GM18870 (cell line): ENCODE measurements around the gene RPL26.
"Not testable (repeated sequence)": the region's sequence is repeated elsewhere in the genome, so short reads cannot be mapped to it uniquely, and the experiment has no call there.

Experiments
- ATAC-seq: cut with Tn5 transposase; IDR thresholded peaks from one replicate; pipeline ENCODE4 v1.9.1; 2021; ENCODE audit warnings: moderate library complexity; ENCODE audit not compliant: unreplicated experiment

The RPL26 gene

GRCh38 chr17:8369944-8370343 is 13.0 kb downstream of the RPL26 start:
- no peak for ATAC-seq

GRCh38 chr17:8368193-8368592 is 14.8 kb downstream of the RPL26 start:
- ATAC-seq, result no peak

- ATAC-seq, result no peak
Observed at GRCh38 chr17:8366231-8366630, 16.8 kb downstream of the RPL26 start.

- ATAC-seq, result no peak
Observed at GRCh38 chr17:8365143-8365542, 17.9 kb downstream of the RPL26 start.

GRCh38 chr17:8362651-8363332 is 20.2 kb downstream of the RPL26 start:
- ATAC-seq, result no peak

GRCh38 chr17:8360751-8361150 is 22.2 kb downstream of the RPL26 start:
- no peak for ATAC-seq

GRCh38 chr17:8360260-8360659 is 22.7 kb downstream of the RPL26 start:
- no peak for ATAC-seq

- no peak for ATAC-seq
Observed at GRCh38 chr17:8359769-8360168, 23.2 kb downstream of the RPL26 start.

- no peak for ATAC-seq
Observed at GRCh38 chr17:8357910-8358309, 25.1 kb downstream of the RPL26 start.

- ATAC-seq, result no peak
Observed at GRCh38 chr17:8354236-8354635, 28.8 kb downstream of the RPL26 start.

GRCh38 chr17:8353736-8354135 is 29.3 kb downstream of the RPL26 start:
- no peak for ATAC-seq

- no peak for ATAC-seq
Observed at GRCh38 chr17:8350339-8350738, 32.7 kb downstream of the RPL26 start.

GRCh38 chr17:8347001-8347400 is 36.0 kb downstream of the RPL26 start:
- ATAC-seq, result not testable (repeated sequence)

GRCh38 chr17:8345951-8346665 is 36.9 kb downstream of the RPL26 start:
- ATAC-seq, result no peak

GRCh38 chr17:8345052-8345690 is 37.8 kb downstream of the RPL26 start:
- no peak for ATAC-seq

- no peak for ATAC-seq
Observed at GRCh38 chr17:8341456-8341855, 41.5 kb downstream of the RPL26 start.

- ATAC-seq, result no peak
Observed at GRCh38 chr17:8339540-8339939, 43.5 kb downstream of the RPL26 start, which contains the start of gene ODF4. Gene ODF4, plus strand, starts transcription at chr17:8339840. Its CDS starts 212 bp downstream, at chr17:8340052.

GRCh38 chr17:8338753-8339140 is 44.2 kb downstream of the RPL26 start:
- ATAC-seq, result no peak

GRCh38 chr17:8337802-8338752 is 44.9 kb downstream of the RPL26 start:
- no peak for ATAC-seq

- no peak for ATAC-seq
Observed at GRCh38 chr17:8333281-8333680, 49.7 kb downstream of the RPL26 start.

- ATAC-seq, result no peak
Observed at GRCh38 chr17:8332688-8333087, 50.3 kb downstream of the RPL26 start.
